ENCODE results near the gene POGLUT3.

- TF ChIP-seq POLR2A (IDR thresholded peaks at IDR 0.05; ENCODE audit: low read depth, low read length) (peak; percentile 98), POLR2AphosphoS5 (IDR thresholded peaks at IDR 0.05; ENCODE audit: low read depth, low read length) (peak; percentile 98), TAF1 (IDR thresholded peaks at IDR 0.05; ENCODE audit: borderline replicate concordance, low read depth, low read length) (peak; percentile 72; the same call in 1 of the 2 replicates)
Measured at GRCh38 chr11:108467091-108467823, 30.9 kb downstream of the POGLUT3 start, which contains the start of gene C11orf65.

All from GM12892 (cell line).